Uterus (tissue), 2 donors: ENCODE data around the gene CCT6B.

Experiments
- CTCF ChIP-seq, 4 experiments: fragments of 200-600 bp in 2 of 4; fragments of 450-650 bp in 2 of 4; sonication (generic) in 2 of 4; IDR thresholded peaks; one replicate each; pipeline ENCODE4 v1.5.1; 2016 to 2019; ENCODE audit warnings: antibody characterized with exemption in 4 of 4, mild to moderate bottlenecking in 2 of 4, moderate library complexity in 1 of 4
- POLR2A ChIP-seq, 2 donors: fragments of 450-650 bp; IDR thresholded peaks; one replicate each; pipeline ENCODE4 v1.6.1; 2016; ENCODE audit warnings: antibody characterized with exemption in 2 of 2, mild to moderate bottlenecking in 1 of 2, moderate library complexity in 1 of 2

- no peak for TF ChIP-seq CTCF (IDR thresholded peaks at IDR 0.05)
- TF ChIP-seq POLR2A (IDR thresholded peaks at IDR 0.05), result no peak
Measured at GRCh38 chr17:34981538-34982241, 20.4 kb upstream of the CCT6B start.
